Neural cell (in vitro differentiated cells): ENCODE results near the gene TBX2. TPM values are rescaled to one million over a fixed set of nuclear protein-coding genes. Genes with fewer than 3 reads are reported as not detected.

Experiments
- H2AFZ ChIP-seq: fragments of 200-600, 300-800 bp; sonication (generic), shearing (Covaris generic); 2 replicates; pipeline ENCODE4 v1.6.0; 2014; ENCODE audit warnings: low read depth, mild to moderate bottlenecking, antibody characterized with exemption, low read length, moderate library complexity
- H3F3A ChIP-seq: fragments of 200-600 bp; shearing (Covaris generic); 2 replicates; pipeline ENCODE4 v1.6.1; 2016; ENCODE audit warnings: mild to moderate bottlenecking, moderate library complexity, mixed read lengths, antibody characterized with exemption, low read length; ENCODE audit not compliant: insufficient read depth, poor library complexity, severe bottlenecking
- H3K27ac ChIP-seq: fragments of 200-600, 300-800 bp; sonication (generic), shearing (Covaris generic); 2 replicates; pipeline ENCODE4 v1.5.1; 2014; ENCODE audit warnings: mild to moderate bottlenecking, low read length, moderate library complexity
- H3K27me3 ChIP-seq: fragments of 300-800, 200-600 bp; sonication (generic), shearing (Covaris generic); 2 replicates; pipeline ENCODE4 v1.6.0; 2014; ENCODE audit warnings: mild to moderate bottlenecking, low read depth, low read length, moderate library complexity; ENCODE audit not compliant: insufficient read depth
- H3K36me3 ChIP-seq: fragments of 300-800, 200-600 bp; sonication (generic), shearing (Covaris generic); 2 replicates; pipeline ENCODE4 v1.5.1; 2014; ENCODE audit warnings: mild to moderate bottlenecking, antibody characterized with exemption, low read length, moderate library complexity; ENCODE audit not compliant: insufficient read depth
- H3K4me2 ChIP-seq: fragments of 300-800, 200-600 bp; sonication (generic), shearing (Covaris generic); 2 replicates; pipeline ENCODE4 v1.6.0; 2014; ENCODE audit warnings: mild to moderate bottlenecking, low read length
- H3K4me3 ChIP-seq: fragments of 300-800, 200-600 bp; sonication (generic), shearing (Covaris generic); 2 replicates; pipeline ENCODE4 v1.5.1; 2014; ENCODE audit warnings: mild to moderate bottlenecking, low read length, moderate library complexity
- H3K79me2 ChIP-seq: fragments of 200-600 bp; shearing (Covaris generic); replicated peaks from 2 replicates; pipeline ENCODE4 v1.6.0; 2014; ENCODE audit warnings: mild to moderate bottlenecking, low read length, moderate library complexity; ENCODE audit not compliant: insufficient read depth
- H3K9ac ChIP-seq: fragments of 300-800, 200-600 bp; sonication (generic), shearing (Covaris generic); 2 replicates; pipeline ENCODE4 v1.6.1; 2016; ENCODE audit warnings: mild to moderate bottlenecking, low read length, mixed read lengths
- H3K9me2 ChIP-seq: fragments of 200-600 bp; shearing (Covaris generic); 2 replicates; pipeline ENCODE4 v1.6.1; 2016; ENCODE audit warnings: mild to moderate bottlenecking, low read length, mixed read lengths; ENCODE audit not compliant: insufficient read depth
- H3K9me3 ChIP-seq: fragments of 200-600, 300-800 bp; sonication (generic), shearing (Covaris generic); 2 replicates; pipeline ENCODE4 v1.6.1; 2016; ENCODE audit warnings: mild to moderate bottlenecking, mixed run types, low read length, moderate library complexity, mixed read lengths
- H4K20me1 ChIP-seq: fragments of 200-600 bp; shearing (Covaris generic); 2 replicates; pipeline ENCODE4 v1.6.1; 2016; ENCODE audit warnings: mild to moderate bottlenecking, mixed run types; ENCODE audit not compliant: insufficient read depth
- CTCF ChIP-seq: fragments of 450-650 bp; IDR thresholded peaks from 2 replicates; pipeline ENCODE4 v1.5.1; 2014; ENCODE audit warnings: antibody characterized with exemption, mild to moderate bottlenecking, moderate library complexity; ENCODE audit not compliant: poor library complexity, severe bottlenecking
- EP300 ChIP-seq: fragments of 450-650 bp; conservative IDR thresholded peaks from 2 replicates; pipeline ENCODE4 v1.6.1; 2014; ENCODE audit warnings: antibody characterized with exemption, mild to moderate bottlenecking, moderate library complexity; ENCODE audit not compliant: poor library complexity, severe bottlenecking
- EZH2 ChIP-seq: fragments of 200-600, 300-800 bp; shearing (Covaris generic), sonication (generic); IDR thresholded peaks from 2 replicates; pipeline ENCODE4 v1.6.1; 2014; ENCODE audit warnings: antibody characterized with exemption, low read length, borderline replicate concordance, mild to moderate bottlenecking; ENCODE audit not compliant: insufficient read depth, poor library complexity, severe bottlenecking
- MXI1 ChIP-seq: fragments of 450-650 bp; conservative IDR thresholded peaks from 2 replicates; pipeline ENCODE4 v1.6.1; 2014; ENCODE audit warnings: antibody characterized with exemption, mild to moderate bottlenecking; ENCODE audit not compliant: poor library complexity, severe bottlenecking
- POLR2AphosphoS5 ChIP-seq: IDR thresholded peaks from 2 replicates; pipeline ENCODE4 v1.6.1; 2012
- RAD21 ChIP-seq: fragments of 450-650 bp; conservative IDR thresholded peaks from 2 replicates; pipeline ENCODE4 v1.6.1; 2014; ENCODE audit warnings: antibody characterized with exemption, mild to moderate bottlenecking, moderate library complexity
- REST ChIP-seq: IDR thresholded peaks from 2 replicates; pipeline ENCODE4 v1.6.1; 2012; ENCODE audit warnings: borderline replicate concordance
- SMC3 ChIP-seq: fragments of 450-650 bp; conservative IDR thresholded peaks from 2 replicates; pipeline ENCODE4 v1.6.1; 2014; ENCODE audit warnings: antibody characterized with exemption, mild to moderate bottlenecking, moderate library complexity; ENCODE audit not compliant: poor library complexity
- TAF1 ChIP-seq: IDR thresholded peaks from 2 replicates; pipeline ENCODE4 v1.6.1; 2012; ENCODE audit warnings: low read depth
- polyA plus RNA-seq: library from polyadenylated mRNA; depleted of rRNA; stranded (reverse); fragments of >200 nt; gene quantifications from 2 replicates; pipeline ENCODE4 v1.2.3, GENCODE V29; 2014

Gene TBX2
- polyA plus RNA-seq, 1 donor from 2014 or later: not detected

GRCh38 chr17:61444075-61444474 is 44.4 kb downstream of the TBX2 start:
- no peaks in the 10 kb centered on the region for H4K20me1 ChIP-seq
- H3K4me2 ChIP-seq: no peak overlapping the region
- H3K79me2 ChIP-seq: no peaks in the 10 kb centered on the region
- H3K4me3 ChIP-seq: no peak overlapping the region
- H3F3A ChIP-seq: no peaks in the 10 kb centered on the region
- H3K9me3 ChIP-seq: no peaks in the 10 kb centered on the region
- H3K27ac ChIP-seq: no peak overlapping the region
- TF ChIP-seq EZH2 (no peak), RAD21 (no peak), CTCF (no peak), SMC3 (no peak), POLR2AphosphoS5 (no peak), EP300 (no peak), TAF1 (no peak), REST (no peak), MXI1 (no peak)
- peaks cover 12% of the 10 kb centered on the region for H3K27me3 ChIP-seq
- no peak overlapping the region for H2AFZ ChIP-seq
- H3K9ac ChIP-seq: no peak overlapping the region
- no peaks in the 10 kb centered on the region for H3K9me2 ChIP-seq
- no peaks in the 10 kb centered on the region for H3K36me3 ChIP-seq

- no peak overlapping the region for H3K9ac ChIP-seq
- H4K20me1 ChIP-seq: no peaks in the 10 kb centered on the region
- peaks cover 19% of the 10 kb centered on the region for H3K27me3 ChIP-seq
- no peak overlapping the region for H3K4me2 ChIP-seq
- H3F3A ChIP-seq: no peaks in the 10 kb centered on the region
- no peaks in the 10 kb centered on the region for H3K9me3 ChIP-seq
- H3K79me2 ChIP-seq: no peaks in the 10 kb centered on the region
- no peaks in the 10 kb centered on the region for H3K9me2 ChIP-seq
- H2AFZ ChIP-seq: no peak overlapping the region
- no peak for TF ChIP-seq RAD21
- TF ChIP-seq REST: no peak
- TF ChIP-seq EZH2: no peak
- no peak for TF ChIP-seq SMC3
- no peak for TF ChIP-seq MXI1
- no peak for TF ChIP-seq CTCF
- no peak for TF ChIP-seq POLR2AphosphoS5
- TF ChIP-seq TAF1: no peak
- no peak for TF ChIP-seq EP300
- no peak overlapping the region for H3K4me3 ChIP-seq
- no peaks in the 10 kb centered on the region for H3K36me3 ChIP-seq
- H3K27ac ChIP-seq: no peak overlapping the region
Measured at GRCh38 chr17:61444831-61445230, 45.2 kb downstream of the TBX2 start.
